Uterus (tissue), 2 donors: ENCODE results near the gene SOX15.

Experiments used
- CTCF ChIP-seq, 4 experiments: fragments of 200-600 bp in 2 of 4; fragments of 450-650 bp in 2 of 4; sonication (generic) in 2 of 4; IDR thresholded peaks; one replicate each; pipeline ENCODE4 v1.5.1; 2016 to 2019; ENCODE audit warnings: antibody characterized with exemption in 4 of 4, mild to moderate bottlenecking in 2 of 4, moderate library complexity in 1 of 4
- POLR2A ChIP-seq, 2 donors: fragments of 450-650 bp; IDR thresholded peaks; one replicate each; pipeline ENCODE4 v1.6.1; 2016; ENCODE audit warnings: antibody characterized with exemption in 2 of 2, mild to moderate bottlenecking in 1 of 2, moderate library complexity in 1 of 2

- TF ChIP-seq CTCF (IDR thresholded peaks at IDR 0.05) (no peak), POLR2A (IDR thresholded peaks at IDR 0.05) (no peak)
Measured at GRCh38 chr17:7552621-7553051, 37.3 kb downstream of the SOX15 start.
